GM18909 (cell line): ENCODE data around the gene TRAF7.
A peak's percentile ranks its signal among the peaks of the same experiment; 100 is the strongest.

ENCODE experiments used
- ATAC-seq: cut with Tn5 transposase; IDR thresholded peaks from one replicate; pipeline ENCODE4 v1.9.1; 2021; ENCODE audit warnings: mild to moderate bottlenecking; ENCODE audit not compliant: unreplicated experiment, poor library complexity

TRAF7 gene

DNA sequence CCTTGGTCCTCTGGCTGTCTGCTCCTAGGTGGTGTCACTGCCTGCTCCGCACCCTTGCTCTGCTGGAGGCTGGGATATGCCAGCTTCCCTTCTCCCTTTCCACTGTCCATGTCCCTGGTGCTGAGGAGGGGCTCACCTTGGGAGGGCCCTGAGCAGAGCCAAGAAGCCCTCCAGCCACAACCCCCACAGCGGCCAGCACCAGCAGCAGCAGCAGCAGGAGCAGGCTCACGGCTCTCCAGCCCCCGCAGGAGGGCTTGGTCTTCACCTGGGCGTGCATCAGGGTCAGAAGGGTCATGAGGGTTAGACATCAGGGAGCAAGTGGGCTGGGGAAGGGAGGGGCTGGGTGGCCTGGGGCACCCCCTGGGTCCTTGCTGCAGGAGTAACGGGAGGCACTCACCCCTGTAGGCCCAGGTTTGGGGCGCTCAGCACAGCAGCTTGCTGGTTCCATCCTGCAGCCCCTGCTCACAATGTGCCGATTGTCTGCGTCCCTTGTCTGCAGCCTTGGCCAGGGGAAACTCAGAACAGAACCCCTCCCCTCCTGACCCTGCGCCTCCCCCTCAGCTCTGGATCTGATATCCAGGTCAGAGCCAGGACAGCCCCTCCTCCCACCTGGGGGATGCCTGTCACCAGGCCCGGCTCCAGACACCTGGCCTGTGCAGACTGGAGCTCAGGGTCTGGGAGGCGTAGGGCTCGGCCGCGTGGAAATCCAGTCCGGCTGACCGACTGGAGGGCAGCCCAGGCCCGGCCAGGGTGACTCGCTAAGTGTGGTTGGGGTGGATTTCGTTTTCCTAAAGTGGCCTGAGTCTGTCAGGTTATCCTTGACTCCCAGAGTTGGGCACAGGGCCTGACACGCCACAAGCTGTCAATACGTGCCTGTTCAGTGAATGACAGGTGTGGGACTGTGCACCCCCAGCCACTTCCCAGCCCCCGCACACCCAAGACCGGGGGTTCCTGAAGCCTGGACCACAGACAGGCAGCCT lies 55.1 kb downstream of the TRAF7 start, which contains the start of gene BRICD5:
Gene BRICD5 (minus strand): TSS at position 478 of the 980 bp plus-strand sequence. CDS start 30 bp downstream, at position 448.
- ATAC-seq: no peak

DNA sequence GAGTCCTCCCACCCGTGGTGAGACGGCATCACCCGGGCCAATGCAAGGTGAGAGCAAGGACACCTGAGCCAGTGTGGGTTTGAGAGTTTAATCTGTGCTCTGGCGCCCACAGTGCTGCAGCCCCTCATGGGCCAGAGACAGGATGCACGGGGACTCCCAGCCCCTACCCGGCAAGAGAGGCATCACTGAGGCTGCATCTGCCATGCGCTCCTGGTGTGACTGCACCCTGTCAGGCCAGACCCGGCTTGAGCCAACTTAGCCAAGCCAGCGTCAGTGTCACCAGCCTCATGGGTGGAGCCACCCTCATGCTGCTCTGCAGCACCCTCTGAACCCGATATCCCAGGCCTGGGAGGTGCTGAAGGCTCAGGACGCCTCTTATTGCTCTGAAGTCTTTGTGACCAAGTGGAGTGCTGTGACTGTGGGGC lies 56.4 kb downstream of the TRAF7 start:
- ATAC-seq: no peak

GRCh38 chr16:2212362-2213324 lies 57.1 kb downstream of the TRAF7 start:
- ATAC-seq: no peak

GRCh38 chr16:2213817-2214718 lies 58.5 kb downstream of the TRAF7 start:
- peak; percentile 11 for ATAC-seq

GRCh38 chr16:2214719-2214968 lies 59.1 kb downstream of the TRAF7 start, which contains the start of gene PGP:
Gene PGP (minus strand): TSS chr16:2214840. CDS start chr16:2214777, 63 bp downstream.
- peak; percentile 85 for ATAC-seq

DNA sequence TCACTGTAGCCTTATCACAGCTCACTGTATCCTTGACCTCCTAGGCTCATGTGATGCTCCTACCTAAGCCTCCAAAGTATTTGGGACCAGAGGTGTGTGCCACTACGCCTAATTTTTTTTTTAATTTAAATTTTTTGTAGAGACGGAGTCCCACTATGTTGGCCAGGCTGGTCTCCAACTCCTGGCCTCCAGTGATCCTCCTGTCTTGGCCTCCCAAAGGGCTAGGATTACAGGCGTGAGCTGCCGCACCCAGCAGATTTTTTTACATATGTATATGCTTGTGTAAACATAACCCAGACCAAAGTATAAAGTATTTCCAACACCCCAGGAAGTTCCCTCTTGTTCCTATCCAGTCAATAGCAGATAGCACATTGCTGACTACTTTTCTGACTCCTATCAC lies 60.7 kb downstream of the TRAF7 start:
- ATAC-seq: no peak

DNA sequence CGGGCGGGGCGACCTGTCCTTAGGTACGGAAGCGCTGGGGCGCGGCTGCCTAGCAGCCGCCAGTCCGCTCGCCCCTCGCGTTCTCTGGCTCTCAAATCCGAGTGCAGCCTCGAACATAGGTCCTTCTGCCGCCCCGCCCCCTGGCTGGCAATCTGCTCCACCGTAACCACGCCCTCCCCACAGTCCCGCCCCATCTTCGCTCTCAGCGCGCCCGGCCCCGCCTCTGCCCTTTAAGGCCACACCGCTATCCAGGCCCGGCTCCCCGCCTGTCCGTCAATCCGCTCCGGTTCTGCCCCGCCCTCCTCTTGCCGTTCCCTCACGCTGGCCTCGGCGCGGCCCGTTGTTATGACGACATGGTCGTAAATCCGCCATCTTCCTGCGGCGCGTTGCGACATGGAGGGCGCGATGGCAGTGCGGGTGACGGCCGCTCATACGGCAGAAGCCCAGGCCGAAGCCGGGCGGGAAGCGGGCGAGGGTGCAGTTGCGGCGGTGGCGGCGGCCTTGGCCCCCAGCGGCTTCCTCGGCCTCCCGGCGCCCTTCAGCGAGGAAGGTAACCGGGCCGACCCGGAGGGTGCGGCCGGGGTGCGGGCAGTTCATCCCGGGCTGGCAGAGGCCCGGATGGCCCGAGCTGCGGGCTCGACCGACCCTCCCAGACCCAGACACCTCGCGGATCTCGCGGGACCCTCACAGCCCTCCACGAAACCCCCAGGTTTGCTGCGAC lies 67.8 kb downstream of the TRAF7 start, which contains the start of gene E4F1:
Gene E4F1 (plus strand): TSS at position 371 of the 721 bp plus-strand sequence. CDS start 23 bp downstream, at position 394.
- peak; percentile 95 for ATAC-seq

DNA sequence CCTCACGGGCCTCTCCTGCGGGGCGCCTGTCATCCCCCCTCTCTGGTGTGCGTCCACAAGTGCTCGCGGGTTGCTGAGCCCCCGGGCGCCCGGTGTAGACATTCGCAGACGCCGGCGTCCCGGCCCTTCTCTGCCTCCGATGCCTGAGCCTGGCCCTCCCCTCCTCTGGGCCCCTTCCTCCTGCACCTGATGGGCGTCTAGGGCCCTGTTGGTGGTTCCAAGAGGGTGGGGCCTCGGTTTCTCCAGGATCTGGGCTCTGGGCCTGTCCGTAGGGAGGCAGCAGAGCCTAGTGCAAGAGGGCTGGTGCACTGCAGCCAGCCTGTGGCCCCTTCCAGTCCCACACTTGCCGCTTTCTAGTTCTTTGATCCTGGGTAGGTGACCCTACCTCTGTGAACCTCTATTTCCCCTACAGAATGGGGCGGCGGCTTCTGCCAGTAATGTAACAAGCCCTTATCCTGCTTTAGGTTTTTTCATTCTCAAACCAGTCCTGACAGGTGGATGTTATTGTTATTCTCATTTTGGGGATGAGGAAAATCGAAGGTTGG lies 68.4 kb downstream of the TRAF7 start:
- ATAC-seq: peak; percentile 27

GRCh38 chr16:2226245-2226793 lies 70.7 kb downstream of the TRAF7 start:
- no peak for ATAC-seq

- no peak for ATAC-seq
Measured at GRCh38 chr16:2226918-2227317, 71.3 kb downstream of the TRAF7 start.
